ENCODE measurements around the gene DUS2. TPM values are rescaled to one million over a fixed set of nuclear protein-coding genes. Genes with fewer than 3 reads are reported as not detected.

DUS2 gene
- total and polyA plus RNA-seq, 2 of the 8 experiments (the other 6 are each of a cell fraction or from before 2014, with no cell fraction given), result 17.2 to 27.0 TPM

DNA sequence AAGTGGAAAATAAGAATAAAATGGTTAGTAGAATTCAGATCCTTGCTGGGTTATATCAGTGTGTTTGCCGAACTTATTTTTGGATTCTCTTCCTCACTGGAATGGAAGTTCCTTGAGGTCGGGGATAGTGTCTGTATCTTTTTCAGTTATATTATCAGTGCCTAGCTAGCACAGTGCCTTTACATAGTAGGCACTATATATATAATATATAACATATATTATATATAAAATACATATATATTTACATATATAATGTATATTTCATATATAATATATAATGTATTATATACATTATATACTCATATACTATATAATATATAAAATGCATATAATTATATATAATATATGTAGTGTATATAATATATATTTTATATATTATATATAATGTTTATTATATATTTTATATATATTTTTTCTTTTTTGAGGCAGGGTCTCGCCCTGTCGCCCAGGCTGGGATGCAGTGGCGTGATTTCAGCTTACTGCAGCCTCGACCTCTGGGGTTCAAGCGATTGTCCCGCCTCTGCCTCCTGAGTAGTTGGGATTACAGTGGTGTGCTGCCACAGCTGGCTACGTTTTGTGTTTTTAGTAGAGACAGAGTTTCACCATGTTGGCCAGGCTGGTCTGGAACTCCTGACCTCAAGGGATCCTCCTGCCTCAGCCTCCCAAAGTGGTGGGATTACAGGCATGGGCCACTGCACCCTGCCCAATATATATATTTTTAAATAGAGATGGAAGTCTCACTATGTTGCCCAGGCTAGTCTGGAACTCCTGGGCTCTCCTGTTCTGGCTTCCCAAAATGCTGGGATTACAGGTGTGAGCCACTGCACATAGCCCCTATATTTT lies 65.3 kb downstream of the DUS2 start:
- H3K9me3 ChIP-seq (ENCODE audit: insufficient read depth in 2 of 2, low read depth in 1 of 2, low read length in 1 of 2), result no peaks in the 10 kb centered on the region
- H3K27me3 ChIP-seq (replicated peaks in 1 of 4; ENCODE audit: control insufficient read depth in 3 of 4, extremely low read depth in 1 of 4, insufficient read depth in 3 of 4, low read length in 3 of 4), result no peaks in the 10 kb centered on the region
- H2AK5ac ChIP-seq (ENCODE audit: low read depth, low read length), result no peak overlapping the region
- H4K5ac ChIP-seq (ENCODE audit: insufficient read length, low read depth, low read length), result no peak overlapping the region
- H3K79me1 ChIP-seq (ENCODE audit: low read depth, low read length), result peaks cover 4% of the 10 kb centered on the region; the same call in 1 of the 2 replicates
- peaks cover 2 to 4% of the 10 kb centered on the region in 2 experiments for H4K20me1 ChIP-seq (replicated peaks in 1 of 2; ENCODE audit: control insufficient read depth in 1 of 2, insufficient read depth in 2 of 2, low read length in 2 of 2)
- POLR2A ChIA-PET (ENCODE audit: partially characterized antibody), result no interaction called here
- no peak overlapping the region for H4K91ac ChIP-seq (replicated peaks; ENCODE audit: insufficient read length, low read length)
- no peak overlapping the region for H2BK5ac ChIP-seq (ENCODE audit: low read depth, low read length)
- H3K23me2 ChIP-seq (ENCODE audit: low read depth, low read length), result peaks cover 10% of the 10 kb centered on the region
- peaks cover 4 to 74% of the 10 kb centered on the region in 2 experiments for H3K79me2 ChIP-seq (ENCODE audit: control insufficient read depth in 1 of 2, insufficient read depth in 2 of 2, low read length in 2 of 2)
- no peak overlapping the region for H3K18ac ChIP-seq (ENCODE audit: extremely low read depth, low read length)
- DNase-seq (ENCODE audit: low read depth in 1 of 2, low spot score in 2 of 2), result no peak
- no peaks in the 10 kb centered on the region for H3K36me3 ChIP-seq (ENCODE audit: control insufficient read depth in 2 of 4, insufficient read depth in 4 of 4, low read length in 3 of 4)
- no peak overlapping the region for H3K23ac ChIP-seq (ENCODE audit: insufficient read length)
- no peak overlapping the region for H3K14ac ChIP-seq (ENCODE audit: insufficient read length)
- no peak overlapping the region for H2BK15ac ChIP-seq (ENCODE audit: low read length)
- H4K8ac ChIP-seq (ENCODE audit: extremely low read depth, insufficient read depth, low read length), result no peak overlapping the region
- H2BK20ac ChIP-seq (ENCODE audit: low read length), result no peak overlapping the region
- CTCF ChIA-PET (ENCODE audit: partially characterized antibody), result interaction anchor here (0.6 to 0.9 kb wide), 3 partner anchors 82 to 349 kb away, joined by 3 read pairs; no protein-coding TSS in a partner anchor
- no peak for TF ChIP-seq TBP (IDR thresholded peaks at IDR 0.05; ENCODE audit: low read depth, low read length)
- no peak for TF ChIP-seq SP2 (IDR thresholded peaks at IDR 0.05; ENCODE audit: low read length)
- no peak for TF ChIP-seq HDAC6 (IDR thresholded peaks at IDR 0.05; ENCODE audit: low read depth, low read length)
- TF ChIP-seq BCL11A (IDR thresholded peaks at IDR 0.05; ENCODE audit: low read depth in 2 of 2, low read length in 2 of 2), result no peak
- TF ChIP-seq NANOG (IDR thresholded peaks at IDR 0.05; ENCODE audit: insufficient read depth, low read depth, low read length, poor library complexity, severe bottlenecking), result no peak
- no peak for TF ChIP-seq TEAD4 (IDR thresholded peaks at IDR 0.05; ENCODE audit: low read depth, low read length)
- TF ChIP-seq HDAC2 (IDR thresholded peaks at IDR 0.05; ENCODE audit: borderline replicate concordance in 1 of 2, low read depth in 2 of 2, low read length in 2 of 2), result no peak
- no peak for TF ChIP-seq CHD2 (IDR thresholded peaks at IDR 0.05; ENCODE audit: low read length)
- no peak for TF ChIP-seq CBX8 (IDR thresholded peaks at IDR 0.05; ENCODE audit: borderline replicate concordance, low read depth, low read length)
- H3K4me2 ChIP-seq (ENCODE audit: insufficient read depth in 1 of 2, low read depth in 2 of 2, low read length in 2 of 2), result no peak overlapping the region
- peaks cover 2 to 12% (median 6%) of the 10 kb centered on the region in 4 experiments; a peak in 6 of 7 replicates for H3K4me1 ChIP-seq (replicated peaks in 1 of 4; ENCODE audit: control insufficient read depth in 3 of 4, insufficient read depth in 4 of 4, low read length in 3 of 4)
- no peak overlapping the region for H2BK120ac ChIP-seq (replicated peaks; ENCODE audit: low read depth, low read length)
- H3K27ac ChIP-seq (ENCODE audit: low read depth, low read length), result no peak overlapping the region
- H3K56ac ChIP-seq (replicated peaks; ENCODE audit: insufficient read length, low read depth, low read length), result no peak overlapping the region
- H3K4me3 ChIP-seq (ENCODE audit: extremely low read depth in 1 of 4, insufficient read depth in 2 of 4, low read depth in 3 of 4, low read length in 4 of 4), result no peak overlapping the region
- FAIRE-seq, result no peak
- no peak overlapping the region for H2AFZ ChIP-seq (ENCODE audit: low read length)
- no peak overlapping the region for H2BK12ac ChIP-seq (ENCODE audit: low read depth, low read length)
- 84% methylated on average over 9 of the region's 9 CpGs; no CpG with 5 or more reads in 1 of the 2 experiments for WGBS, 2 experiments (ENCODE audit: extremely low coverage in 1 of 2, insufficient coverage in 1 of 2, insufficient read length in 1 of 2, insufficient replicate concordance in 2 of 2, low coverage in 1 of 2, low lambda C conversion rate in 2 of 2, missing lambda C conversion rate in 1 of 2)
- H3K9ac ChIP-seq (replicated peaks in 1 of 4; ENCODE audit: extremely low read depth in 1 of 4, low read depth in 3 of 4, low read length in 3 of 4), result no peak overlapping the region
- no peak overlapping the region for H3K4ac ChIP-seq (replicated peaks; ENCODE audit: insufficient read length, low read depth, low read length)

All from H1 (cell line).